HG03354 (cell line): Measurements from ENCODE around the gene NOS3.

Experiments
- ATAC-seq: cut with Tn5 transposase; IDR thresholded peaks from one replicate; pipeline ENCODE4 v1.9.1; 2021; ENCODE audit warnings: mild to moderate bottlenecking; ENCODE audit not compliant: unreplicated experiment, poor library complexity, severe bottlenecking

The NOS3 gene

GRCh38 chr7:150977382-150978125 is 13.3 kb upstream of the NOS3 start:
- no peak for ATAC-seq

- ATAC-seq = no peak
These were observed 12.6 kb upstream of the NOS3 start, which contains the start of gene KCNH2 for GRCh38 chr7:150978126-150978789. Gene KCNH2, minus strand, starts transcription at chr7:150978321. Its CDS starts 408 bp downstream, at chr7:150977913.

- ATAC-seq = no peak
These were observed 11.0 kb upstream of the NOS3 start for GRCh38 chr7:150979713-150980390.

GRCh38 chr7:150980663-150981062 is 10.2 kb upstream of the NOS3 start:
- no peak for ATAC-seq

- no peak for ATAC-seq
These were observed 9.2 kb upstream of the NOS3 start for GRCh38 chr7:150981644-150982043.

- no peak for ATAC-seq
These were observed 8.5 kb upstream of the NOS3 start for GRCh38 chr7:150982351-150982750.

- no peak for ATAC-seq
These were observed 6.9 kb upstream of the NOS3 start for GRCh38 chr7:150983893-150984368.

GRCh38 chr7:150986099-150986512 is 4.7 kb upstream of the NOS3 start:
- no peak for ATAC-seq

- ATAC-seq = no peak
These were observed 4.3 kb upstream of the NOS3 start for GRCh38 chr7:150986556-150986955.

GRCh38 chr7:150988230-150989226 is 2.3 kb upstream of the NOS3 start:
- no peak for ATAC-seq

- ATAC-seq = no peak
These were observed 1.4 kb upstream of the NOS3 start for GRCh38 chr7:150989456-150989855.

- ATAC-seq = no peak
These were observed 1.3 kb downstream of the NOS3 start for GRCh38 chr7:150992051-150992640.

- ATAC-seq = peak; percentile 66
These were observed 2.1 kb downstream of the NOS3 start for GRCh38 chr7:150992833-150993302.

- no peak for ATAC-seq
These were observed 2.7 kb downstream of the NOS3 start for GRCh38 chr7:150993511-150993910.

GRCh38 chr7:150994141-150994837 is 3.5 kb downstream of the NOS3 start:
- peak; percentile 61 for ATAC-seq

GRCh38 chr7:150994838-150995510 is 4.2 kb downstream of the NOS3 start:
- no peak for ATAC-seq

- ATAC-seq = no peak
These were observed 5.7 kb downstream of the NOS3 start for GRCh38 chr7:150996376-150997074.
